Neural cell (in vitro differentiated cells): ENCODE data around the gene GAREM1. TPM values are rescaled to one million over a fixed set of nuclear protein-coding genes. Genes with fewer than 3 reads are reported as not detected.

ENCODE experiments used
- H2AFZ ChIP-seq: fragments of 200-600, 300-800 bp; sonication (generic), shearing (Covaris generic); 2 replicates; pipeline ENCODE4 v1.6.0; 2014; ENCODE audit warnings: low read depth, mild to moderate bottlenecking, antibody characterized with exemption, low read length, moderate library complexity
- H3F3A ChIP-seq: fragments of 200-600 bp; shearing (Covaris generic); 2 replicates; pipeline ENCODE4 v1.6.1; 2016; ENCODE audit warnings: mild to moderate bottlenecking, moderate library complexity, mixed read lengths, antibody characterized with exemption, low read length; ENCODE audit not compliant: insufficient read depth, poor library complexity, severe bottlenecking
- H3K27ac ChIP-seq: fragments of 200-600, 300-800 bp; sonication (generic), shearing (Covaris generic); 2 replicates; pipeline ENCODE4 v1.5.1; 2014; ENCODE audit warnings: mild to moderate bottlenecking, low read length, moderate library complexity
- H3K27me3 ChIP-seq: fragments of 300-800, 200-600 bp; sonication (generic), shearing (Covaris generic); 2 replicates; pipeline ENCODE4 v1.6.0; 2014; ENCODE audit warnings: mild to moderate bottlenecking, low read depth, low read length, moderate library complexity; ENCODE audit not compliant: insufficient read depth
- H3K36me3 ChIP-seq: fragments of 300-800, 200-600 bp; sonication (generic), shearing (Covaris generic); 2 replicates; pipeline ENCODE4 v1.5.1; 2014; ENCODE audit warnings: mild to moderate bottlenecking, antibody characterized with exemption, low read length, moderate library complexity; ENCODE audit not compliant: insufficient read depth
- H3K4me2 ChIP-seq: fragments of 300-800, 200-600 bp; sonication (generic), shearing (Covaris generic); 2 replicates; pipeline ENCODE4 v1.6.0; 2014; ENCODE audit warnings: mild to moderate bottlenecking, low read length
- H3K4me3 ChIP-seq: fragments of 300-800, 200-600 bp; sonication (generic), shearing (Covaris generic); 2 replicates; pipeline ENCODE4 v1.5.1; 2014; ENCODE audit warnings: mild to moderate bottlenecking, low read length, moderate library complexity
- H3K79me2 ChIP-seq: fragments of 200-600 bp; shearing (Covaris generic); replicated peaks from 2 replicates; pipeline ENCODE4 v1.6.0; 2014; ENCODE audit warnings: mild to moderate bottlenecking, low read length, moderate library complexity; ENCODE audit not compliant: insufficient read depth
- H3K9ac ChIP-seq: fragments of 300-800, 200-600 bp; sonication (generic), shearing (Covaris generic); 2 replicates; pipeline ENCODE4 v1.6.1; 2016; ENCODE audit warnings: mild to moderate bottlenecking, low read length, mixed read lengths
- H3K9me2 ChIP-seq: fragments of 200-600 bp; shearing (Covaris generic); 2 replicates; pipeline ENCODE4 v1.6.1; 2016; ENCODE audit warnings: mild to moderate bottlenecking, low read length, mixed read lengths; ENCODE audit not compliant: insufficient read depth
- H3K9me3 ChIP-seq: fragments of 200-600, 300-800 bp; sonication (generic), shearing (Covaris generic); 2 replicates; pipeline ENCODE4 v1.6.1; 2016; ENCODE audit warnings: mild to moderate bottlenecking, mixed run types, low read length, moderate library complexity, mixed read lengths
- H4K20me1 ChIP-seq: fragments of 200-600 bp; shearing (Covaris generic); 2 replicates; pipeline ENCODE4 v1.6.1; 2016; ENCODE audit warnings: mild to moderate bottlenecking, mixed run types; ENCODE audit not compliant: insufficient read depth
- EP300 ChIP-seq: fragments of 450-650 bp; conservative IDR thresholded peaks from 2 replicates; pipeline ENCODE4 v1.6.1; 2014; ENCODE audit warnings: antibody characterized with exemption, mild to moderate bottlenecking, moderate library complexity; ENCODE audit not compliant: poor library complexity, severe bottlenecking
- EZH2 ChIP-seq: fragments of 200-600, 300-800 bp; shearing (Covaris generic), sonication (generic); IDR thresholded peaks from 2 replicates; pipeline ENCODE4 v1.6.1; 2014; ENCODE audit warnings: antibody characterized with exemption, low read length, borderline replicate concordance, mild to moderate bottlenecking; ENCODE audit not compliant: insufficient read depth, poor library complexity, severe bottlenecking
- MXI1 ChIP-seq: fragments of 450-650 bp; conservative IDR thresholded peaks from 2 replicates; pipeline ENCODE4 v1.6.1; 2014; ENCODE audit warnings: antibody characterized with exemption, mild to moderate bottlenecking; ENCODE audit not compliant: poor library complexity, severe bottlenecking
- POLR2AphosphoS5 ChIP-seq: IDR thresholded peaks from 2 replicates; pipeline ENCODE4 v1.6.1; 2012
- RAD21 ChIP-seq: fragments of 450-650 bp; conservative IDR thresholded peaks from 2 replicates; pipeline ENCODE4 v1.6.1; 2014; ENCODE audit warnings: antibody characterized with exemption, mild to moderate bottlenecking, moderate library complexity
- SMC3 ChIP-seq: fragments of 450-650 bp; conservative IDR thresholded peaks from 2 replicates; pipeline ENCODE4 v1.6.1; 2014; ENCODE audit warnings: antibody characterized with exemption, mild to moderate bottlenecking, moderate library complexity; ENCODE audit not compliant: poor library complexity
- TAF1 ChIP-seq: IDR thresholded peaks from 2 replicates; pipeline ENCODE4 v1.6.1; 2012; ENCODE audit warnings: low read depth
- polyA plus RNA-seq: library from polyadenylated mRNA; depleted of rRNA; stranded (reverse); fragments of >200 nt; gene quantifications from 2 replicates; pipeline ENCODE4 v1.2.3, GENCODE V29; 2014
- TF ChIP-seq, protein P1 (sequence below): fragments of 450-650 bp; IDR thresholded peaks from 2 replicates; pipeline ENCODE4 v1.5.1; 2014; ENCODE audit warnings: antibody characterized with exemption, mild to moderate bottlenecking, moderate library complexity; ENCODE audit not compliant: poor library complexity, severe bottlenecking
- TF ChIP-seq, protein P2 (sequence below): IDR thresholded peaks from 2 replicates; pipeline ENCODE4 v1.6.1; 2012; ENCODE audit warnings: borderline replicate concordance

GAREM1 gene
- polyA plus RNA-seq, 1 donor from 2014 or later, result 1.3 TPM

DNA sequence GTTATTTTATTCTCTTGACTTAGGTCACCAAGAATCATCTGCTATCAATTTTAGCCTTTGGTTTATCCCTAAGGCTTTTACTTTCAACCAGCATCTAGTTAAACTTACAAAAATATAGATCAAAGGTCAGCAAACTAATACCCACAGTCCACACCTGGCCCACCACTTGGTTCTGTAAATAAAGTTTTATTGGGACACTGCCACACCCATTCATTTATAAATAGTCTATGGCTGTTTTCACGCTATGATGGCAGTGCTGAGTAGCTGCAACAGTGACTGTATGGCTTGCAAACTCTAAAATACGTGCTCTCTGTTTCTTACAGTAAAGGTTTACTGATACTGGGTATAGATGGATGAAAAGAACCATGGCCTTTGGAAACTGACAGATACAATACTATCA, 173.8 kb downstream of the GAREM1 start:
- H2AFZ ChIP-seq, result no peak overlapping the region
- no peak overlapping the region for H3K9ac ChIP-seq
- no peaks in the 10 kb centered on the region for H3K9me3 ChIP-seq
- no peaks in the 10 kb centered on the region for H3K9me2 ChIP-seq
- H3K4me3 ChIP-seq, result no peak overlapping the region
- H3K27ac ChIP-seq, result no peak overlapping the region
- TF ChIP-seq, protein P1, sequence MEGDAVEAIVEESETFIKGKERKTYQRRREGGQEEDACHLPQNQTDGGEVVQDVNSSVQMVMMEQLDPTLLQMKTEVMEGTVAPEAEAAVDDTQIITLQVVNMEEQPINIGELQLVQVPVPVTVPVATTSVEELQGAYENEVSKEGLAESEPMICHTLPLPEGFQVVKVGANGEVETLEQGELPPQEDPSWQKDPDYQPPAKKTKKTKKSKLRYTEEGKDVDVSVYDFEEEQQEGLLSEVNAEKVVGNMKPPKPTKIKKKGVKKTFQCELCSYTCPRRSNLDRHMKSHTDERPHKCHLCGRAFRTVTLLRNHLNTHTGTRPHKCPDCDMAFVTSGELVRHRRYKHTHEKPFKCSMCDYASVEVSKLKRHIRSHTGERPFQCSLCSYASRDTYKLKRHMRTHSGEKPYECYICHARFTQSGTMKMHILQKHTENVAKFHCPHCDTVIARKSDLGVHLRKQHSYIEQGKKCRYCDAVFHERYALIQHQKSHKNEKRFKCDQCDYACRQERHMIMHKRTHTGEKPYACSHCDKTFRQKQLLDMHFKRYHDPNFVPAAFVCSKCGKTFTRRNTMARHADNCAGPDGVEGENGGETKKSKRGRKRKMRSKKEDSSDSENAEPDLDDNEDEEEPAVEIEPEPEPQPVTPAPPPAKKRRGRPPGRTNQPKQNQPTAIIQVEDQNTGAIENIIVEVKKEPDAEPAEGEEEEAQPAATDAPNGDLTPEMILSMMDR, result no peak
- no peak for TF ChIP-seq TAF1
- no peak overlapping the region for H3K4me2 ChIP-seq
- H3K27me3 ChIP-seq, result no peaks in the 10 kb centered on the region
- no peaks in the 10 kb centered on the region for H3K79me2 ChIP-seq
- H3K36me3 ChIP-seq, result no peaks in the 10 kb centered on the region
- H3F3A ChIP-seq, result no peaks in the 10 kb centered on the region
- no peaks in the 10 kb centered on the region for H4K20me1 ChIP-seq

DNA sequence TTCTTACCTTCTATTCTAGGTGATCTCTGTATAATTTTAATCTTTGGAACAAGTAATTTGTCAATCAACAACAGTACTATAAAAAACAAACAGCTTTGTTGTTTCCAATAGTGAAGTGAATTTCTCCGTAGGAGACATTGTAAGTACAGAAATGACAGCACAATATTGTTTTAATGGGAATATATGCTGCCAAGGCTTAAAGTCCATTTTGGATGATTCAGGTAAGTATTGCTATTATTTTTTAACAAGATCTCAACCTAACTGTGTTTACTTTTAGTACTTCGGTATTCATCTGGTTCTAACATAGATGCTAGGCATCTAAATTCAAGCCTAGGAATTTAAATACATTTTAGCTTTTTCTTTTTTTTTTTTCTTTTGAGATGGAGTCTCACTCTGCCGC, 175.1 kb downstream of the GAREM1 start:
- H3K9me3 ChIP-seq, result no peaks in the 10 kb centered on the region
- H3K4me2 ChIP-seq, result no peak overlapping the region
- no peaks in the 10 kb centered on the region for H3K36me3 ChIP-seq
- H3K9me2 ChIP-seq, result no peaks in the 10 kb centered on the region
- H3K4me3 ChIP-seq, result no peak overlapping the region
- no peak overlapping the region for H2AFZ ChIP-seq
- no peak overlapping the region for H3K27ac ChIP-seq
- H4K20me1 ChIP-seq, result no peaks in the 10 kb centered on the region
- TF ChIP-seq, protein P2, sequence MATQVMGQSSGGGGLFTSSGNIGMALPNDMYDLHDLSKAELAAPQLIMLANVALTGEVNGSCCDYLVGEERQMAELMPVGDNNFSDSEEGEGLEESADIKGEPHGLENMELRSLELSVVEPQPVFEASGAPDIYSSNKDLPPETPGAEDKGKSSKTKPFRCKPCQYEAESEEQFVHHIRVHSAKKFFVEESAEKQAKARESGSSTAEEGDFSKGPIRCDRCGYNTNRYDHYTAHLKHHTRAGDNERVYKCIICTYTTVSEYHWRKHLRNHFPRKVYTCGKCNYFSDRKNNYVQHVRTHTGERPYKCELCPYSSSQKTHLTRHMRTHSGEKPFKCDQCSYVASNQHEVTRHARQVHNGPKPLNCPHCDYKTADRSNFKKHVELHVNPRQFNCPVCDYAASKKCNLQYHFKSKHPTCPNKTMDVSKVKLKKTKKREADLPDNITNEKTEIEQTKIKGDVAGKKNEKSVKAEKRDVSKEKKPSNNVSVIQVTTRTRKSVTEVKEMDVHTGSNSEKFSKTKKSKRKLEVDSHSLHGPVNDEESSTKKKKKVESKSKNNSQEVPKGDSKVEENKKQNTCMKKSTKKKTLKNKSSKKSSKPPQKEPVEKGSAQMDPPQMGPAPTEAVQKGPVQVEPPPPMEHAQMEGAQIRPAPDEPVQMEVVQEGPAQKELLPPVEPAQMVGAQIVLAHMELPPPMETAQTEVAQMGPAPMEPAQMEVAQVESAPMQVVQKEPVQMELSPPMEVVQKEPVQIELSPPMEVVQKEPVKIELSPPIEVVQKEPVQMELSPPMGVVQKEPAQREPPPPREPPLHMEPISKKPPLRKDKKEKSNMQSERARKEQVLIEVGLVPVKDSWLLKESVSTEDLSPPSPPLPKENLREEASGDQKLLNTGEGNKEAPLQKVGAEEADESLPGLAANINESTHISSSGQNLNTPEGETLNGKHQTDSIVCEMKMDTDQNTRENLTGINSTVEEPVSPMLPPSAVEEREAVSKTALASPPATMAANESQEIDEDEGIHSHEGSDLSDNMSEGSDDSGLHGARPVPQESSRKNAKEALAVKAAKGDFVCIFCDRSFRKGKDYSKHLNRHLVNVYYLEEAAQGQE, result no peak
- TF ChIP-seq POLR2AphosphoS5 (no peak), SMC3 (no peak), EZH2 (no peak), RAD21 (no peak), MXI1 (no peak), EP300 (no peak), TAF1 (no peak)
- TF ChIP-seq, protein P1, result no peak
- H3K9ac ChIP-seq, result no peak overlapping the region
- H3F3A ChIP-seq, result no peaks in the 10 kb centered on the region
- H3K79me2 ChIP-seq, result no peaks in the 10 kb centered on the region
- no peaks in the 10 kb centered on the region for H3K27me3 ChIP-seq
